ENCODE data around the gene COL5A1. TPM values are rescaled to one million over a fixed set of nuclear protein-coding genes. Genes with fewer than 3 reads are reported as not detected.

Gene COL5A1
- 571 and 801 TPM in 2 replicates for total RNA-seq

DNA sequence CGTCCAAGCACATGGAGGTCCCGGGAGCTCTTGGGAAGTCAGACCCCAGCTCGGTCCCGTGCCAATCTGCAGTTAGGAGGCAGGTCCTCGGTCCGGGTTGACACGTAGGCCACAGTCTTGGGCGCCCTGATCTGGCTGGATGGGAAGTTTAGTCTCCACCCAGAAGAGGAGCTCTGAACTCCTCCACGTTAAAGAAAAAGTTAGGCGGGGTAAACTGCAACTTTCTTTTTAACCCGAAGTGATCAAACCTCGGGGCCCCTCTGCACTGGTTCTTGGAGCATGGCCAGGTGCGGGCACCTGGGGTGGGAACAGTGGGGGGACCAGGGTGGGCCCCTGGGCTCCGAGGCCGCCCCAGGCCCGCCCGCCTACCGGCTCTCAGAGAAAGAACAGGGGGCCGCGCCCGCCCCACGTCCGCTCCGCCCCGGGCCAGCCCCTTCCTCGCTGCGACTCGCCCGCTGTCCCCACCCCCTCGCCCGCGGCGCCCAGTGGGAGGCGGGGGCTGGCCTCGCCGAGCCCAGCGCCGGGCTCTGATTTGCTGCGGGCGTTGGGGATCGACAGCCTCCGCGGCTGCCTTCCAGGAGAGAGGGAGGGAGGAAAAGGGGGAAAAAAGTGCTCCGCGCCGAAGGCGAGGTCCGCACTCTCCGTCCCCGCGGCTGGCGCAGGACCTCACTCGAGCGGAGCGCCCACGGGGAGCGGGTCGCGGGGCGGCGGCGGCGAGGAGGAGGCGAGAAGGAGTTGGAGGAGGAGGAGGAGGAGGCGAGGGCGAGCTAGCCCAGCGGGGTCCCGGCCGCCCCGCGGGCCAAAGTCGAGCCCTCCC lies at the start of gene COL5A1:
Gene COL5A1, plus strand, starts transcription at position 631 of the 817 bp plus-strand sequence. CDS start 385 bp downstream, outside the sequence.
- H3K27me3 ChIP-seq (ENCODE audit: insufficient read depth, low read length) = no peaks in the 10 kb centered on the region
- peak; percentile 99 for DNase-seq (ENCODE audit: insufficient read length, low spot score, missing footprints)
- peaks cover 31% of the 10 kb centered on the region for H3K4me1 ChIP-seq (ENCODE audit: insufficient read depth, low read length)
- H3K4me3 ChIP-seq (ENCODE audit: insufficient read depth, low read length) = peak within 1 kb of the TSS; percentile 99
- H2AFZ ChIP-seq (ENCODE audit: low read length) = peak within 1 kb of the TSS; percentile 82
- peaks cover 30% of the 10 kb centered on the region for H4K20me1 ChIP-seq (ENCODE audit: insufficient read depth, low read length)
- TF ChIP-seq, protein P1, sequence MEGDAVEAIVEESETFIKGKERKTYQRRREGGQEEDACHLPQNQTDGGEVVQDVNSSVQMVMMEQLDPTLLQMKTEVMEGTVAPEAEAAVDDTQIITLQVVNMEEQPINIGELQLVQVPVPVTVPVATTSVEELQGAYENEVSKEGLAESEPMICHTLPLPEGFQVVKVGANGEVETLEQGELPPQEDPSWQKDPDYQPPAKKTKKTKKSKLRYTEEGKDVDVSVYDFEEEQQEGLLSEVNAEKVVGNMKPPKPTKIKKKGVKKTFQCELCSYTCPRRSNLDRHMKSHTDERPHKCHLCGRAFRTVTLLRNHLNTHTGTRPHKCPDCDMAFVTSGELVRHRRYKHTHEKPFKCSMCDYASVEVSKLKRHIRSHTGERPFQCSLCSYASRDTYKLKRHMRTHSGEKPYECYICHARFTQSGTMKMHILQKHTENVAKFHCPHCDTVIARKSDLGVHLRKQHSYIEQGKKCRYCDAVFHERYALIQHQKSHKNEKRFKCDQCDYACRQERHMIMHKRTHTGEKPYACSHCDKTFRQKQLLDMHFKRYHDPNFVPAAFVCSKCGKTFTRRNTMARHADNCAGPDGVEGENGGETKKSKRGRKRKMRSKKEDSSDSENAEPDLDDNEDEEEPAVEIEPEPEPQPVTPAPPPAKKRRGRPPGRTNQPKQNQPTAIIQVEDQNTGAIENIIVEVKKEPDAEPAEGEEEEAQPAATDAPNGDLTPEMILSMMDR (IDR thresholded peaks at IDR 0.05; ENCODE audit: extremely low read depth, low read depth, low read length) = no peak
- peak within 1 kb of the TSS; percentile 90 for H3K27ac ChIP-seq (ENCODE audit: low read depth, low read length)
- peaks cover 6% of the 10 kb centered on the region for H3K36me3 ChIP-seq (ENCODE audit: insufficient read depth, low read length)
- no peaks in the 10 kb centered on the region for H3K9me3 ChIP-seq (ENCODE audit: low read depth, low read length)
- H3K4me2 ChIP-seq (ENCODE audit: insufficient read depth, low read length) = peak within 1 kb of the TSS; percentile 97
- peaks cover 39% of the 10 kb centered on the region for H3K79me2 ChIP-seq (ENCODE audit: insufficient read depth, low read length)

DNA sequence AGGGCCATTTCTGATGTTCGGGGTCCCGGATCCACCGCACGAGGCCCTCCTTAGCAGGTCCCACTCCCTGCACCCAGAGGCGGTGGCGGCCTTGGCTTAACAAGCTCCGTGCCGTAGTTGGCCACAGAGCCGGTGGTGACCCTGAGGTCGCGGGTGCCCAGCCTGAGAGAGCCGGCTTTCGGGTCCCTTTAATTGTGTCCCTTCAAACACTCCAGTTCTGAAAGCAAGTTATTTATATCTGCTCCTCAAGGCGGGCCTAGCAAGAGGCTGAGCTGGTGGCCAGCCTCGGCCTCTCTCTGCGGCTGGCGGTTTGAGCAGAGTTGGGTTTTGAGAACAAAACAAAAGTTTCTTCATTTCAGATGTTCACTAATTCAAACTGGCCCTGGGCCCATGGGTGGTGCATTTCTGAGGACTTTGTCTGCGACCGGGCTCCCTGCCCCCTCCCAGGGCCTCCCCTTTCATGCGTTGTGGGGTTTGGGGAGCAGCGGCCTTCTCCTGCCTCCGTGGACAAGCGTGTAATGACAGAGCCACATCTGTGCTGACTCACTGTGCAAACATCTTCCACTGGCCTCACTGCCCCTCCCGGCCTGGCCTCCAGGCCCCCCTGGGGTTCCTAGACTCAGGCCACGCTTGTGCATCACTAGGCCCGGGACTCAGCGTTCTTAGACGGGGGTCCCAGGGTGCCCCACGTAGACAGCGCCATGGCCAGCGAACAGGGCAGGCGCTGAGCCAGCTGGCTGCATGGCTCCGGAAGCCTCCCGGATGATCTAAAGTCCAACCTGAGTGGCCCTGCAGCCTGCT lies 49.4 kb upstream of the COL5A1 start:
- peaks cover 33% of the 10 kb centered on the region for H3K4me1 ChIP-seq (ENCODE audit: insufficient read depth, low read length)
- no peaks in the 10 kb centered on the region for H3K27me3 ChIP-seq (ENCODE audit: insufficient read depth, low read length)
- no peaks in the 10 kb centered on the region for H3K79me2 ChIP-seq (ENCODE audit: insufficient read depth, low read length)
- TF ChIP-seq, protein P1 (IDR thresholded peaks at IDR 0.05; ENCODE audit: extremely low read depth, low read depth, low read length) = no peak
- H3K36me3 ChIP-seq (ENCODE audit: insufficient read depth, low read length) = no peaks in the 10 kb centered on the region
- H2AFZ ChIP-seq (ENCODE audit: low read length) = peak overlapping the region; percentile 81
- H3K4me3 ChIP-seq (ENCODE audit: insufficient read depth, low read length) = peak overlapping the region; percentile 61
- H3K27ac ChIP-seq (ENCODE audit: low read depth, low read length) = peak overlapping the region; percentile 98
- H3K4me2 ChIP-seq (ENCODE audit: insufficient read depth, low read length) = peak overlapping the region; percentile 80
- DNase-seq (ENCODE audit: insufficient read length, low spot score, missing footprints) = peak; percentile 99
- no peaks in the 10 kb centered on the region for H4K20me1 ChIP-seq (ENCODE audit: insufficient read depth, low read length)
- H3K9me3 ChIP-seq (ENCODE audit: low read depth, low read length) = no peaks in the 10 kb centered on the region

DNA sequence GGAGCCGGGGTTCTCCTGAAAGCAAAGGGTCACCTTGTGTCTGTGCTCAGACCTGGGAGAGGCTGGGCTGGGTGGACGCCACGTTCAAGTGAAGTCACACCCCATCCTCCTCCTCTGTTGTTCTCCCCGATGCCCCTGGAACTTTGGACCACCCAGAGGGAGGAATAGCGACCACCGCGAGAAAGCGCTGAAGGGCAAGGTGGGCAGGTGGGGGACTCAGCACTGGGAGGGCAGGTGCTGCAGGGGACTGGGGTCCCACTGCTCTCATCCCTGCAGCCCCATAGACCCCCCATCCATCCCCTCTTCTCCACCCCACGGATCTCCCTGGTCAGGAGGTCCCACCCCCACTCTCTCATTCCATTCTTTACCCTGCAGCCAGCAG lies 48.8 kb upstream of the COL5A1 start:
- H3K9me3 ChIP-seq (ENCODE audit: low read depth, low read length) = no peaks in the 10 kb centered on the region
- H3K36me3 ChIP-seq (ENCODE audit: insufficient read depth, low read length) = no peaks in the 10 kb centered on the region
- H3K4me2 ChIP-seq (ENCODE audit: insufficient read depth, low read length) = peak overlapping the region; percentile 80
- no peak for DNase-seq (ENCODE audit: insufficient read length, low spot score, missing footprints)
- peak overlapping the region; percentile 61 for H3K4me3 ChIP-seq (ENCODE audit: insufficient read depth, low read length)
- TF ChIP-seq, protein P1 (IDR thresholded peaks at IDR 0.05; ENCODE audit: extremely low read depth, low read depth, low read length) = no peak
- no peaks in the 10 kb centered on the region for H3K79me2 ChIP-seq (ENCODE audit: insufficient read depth, low read length)
- H4K20me1 ChIP-seq (ENCODE audit: insufficient read depth, low read length) = no peaks in the 10 kb centered on the region
- peak overlapping the region; percentile 98 for H3K27ac ChIP-seq (ENCODE audit: low read depth, low read length)
- H3K4me1 ChIP-seq (ENCODE audit: insufficient read depth, low read length) = peaks cover 33% of the 10 kb centered on the region
- peak overlapping the region; percentile 81 for H2AFZ ChIP-seq (ENCODE audit: low read length)
- H3K27me3 ChIP-seq (ENCODE audit: insufficient read depth, low read length) = no peaks in the 10 kb centered on the region

All from osteoblast (primary cell).